ENCODE results near the gene DENND1A.

GRCh38 chr9:123475407-123475806, 454.5 kb downstream of the DENND1A start:
- TF ChIP-seq EP300 (IDR thresholded peaks at IDR 0.05) (no peak), POLR2A (IDR thresholded peaks at IDR 0.05; ENCODE audit: low read length) (no peak)
